NCI-H1105 treated with DMSO at 0.1 percent for 48 hours (cell line): ENCODE data around the gene POLE.

Experiments used
- DNase-seq: peaks from one replicate; lab custom pipeline; 2025; lab: John Stamatoyannopoulos, UW

POLE gene

GRCh38 chr12:132593938-132594358 is 93.2 kb downstream of the POLE start:
- DNase-seq, result no peak

- no peak for DNase-seq
Measured at GRCh38 chr12:132593521-132593920, 93.6 kb downstream of the POLE start.

- DNase-seq, result no peak
Measured at GRCh38 chr12:132593071-132593470, 94.1 kb downstream of the POLE start.

DNA sequence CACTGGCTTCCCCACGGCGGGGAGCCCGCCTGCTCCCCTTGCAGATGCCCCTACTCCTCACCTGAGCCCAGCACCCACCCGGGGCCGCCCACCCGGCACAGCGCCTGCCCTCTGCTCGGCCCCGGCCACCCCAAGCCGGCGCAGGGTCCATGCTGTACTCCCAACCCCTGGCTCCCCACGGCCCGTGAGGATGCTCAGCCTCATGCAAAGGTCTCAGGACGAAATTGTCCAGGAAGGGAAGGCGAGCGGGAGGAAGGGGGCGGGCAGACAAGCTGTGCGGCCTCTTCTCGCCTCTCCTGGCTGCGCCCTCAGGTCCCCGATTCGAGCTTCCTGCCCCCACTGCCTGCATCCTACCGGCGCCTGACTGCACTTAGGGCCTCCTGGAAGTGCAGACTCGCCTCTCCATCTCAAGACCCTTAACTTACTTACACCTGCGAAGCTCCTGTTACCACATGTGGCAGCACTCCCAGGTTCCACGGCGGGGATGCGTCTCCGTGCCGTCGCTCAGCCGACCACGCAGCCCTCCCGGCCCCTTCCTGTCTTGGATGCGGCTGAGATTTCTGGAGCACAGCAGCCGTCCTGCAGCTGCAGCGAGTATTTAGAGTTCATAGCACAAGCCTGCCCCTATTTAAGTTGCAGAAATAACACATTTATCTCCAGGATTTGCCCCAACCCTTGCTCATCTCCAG is 94.7 kb downstream of the POLE start:
- DNase-seq, result no peak

DNA sequence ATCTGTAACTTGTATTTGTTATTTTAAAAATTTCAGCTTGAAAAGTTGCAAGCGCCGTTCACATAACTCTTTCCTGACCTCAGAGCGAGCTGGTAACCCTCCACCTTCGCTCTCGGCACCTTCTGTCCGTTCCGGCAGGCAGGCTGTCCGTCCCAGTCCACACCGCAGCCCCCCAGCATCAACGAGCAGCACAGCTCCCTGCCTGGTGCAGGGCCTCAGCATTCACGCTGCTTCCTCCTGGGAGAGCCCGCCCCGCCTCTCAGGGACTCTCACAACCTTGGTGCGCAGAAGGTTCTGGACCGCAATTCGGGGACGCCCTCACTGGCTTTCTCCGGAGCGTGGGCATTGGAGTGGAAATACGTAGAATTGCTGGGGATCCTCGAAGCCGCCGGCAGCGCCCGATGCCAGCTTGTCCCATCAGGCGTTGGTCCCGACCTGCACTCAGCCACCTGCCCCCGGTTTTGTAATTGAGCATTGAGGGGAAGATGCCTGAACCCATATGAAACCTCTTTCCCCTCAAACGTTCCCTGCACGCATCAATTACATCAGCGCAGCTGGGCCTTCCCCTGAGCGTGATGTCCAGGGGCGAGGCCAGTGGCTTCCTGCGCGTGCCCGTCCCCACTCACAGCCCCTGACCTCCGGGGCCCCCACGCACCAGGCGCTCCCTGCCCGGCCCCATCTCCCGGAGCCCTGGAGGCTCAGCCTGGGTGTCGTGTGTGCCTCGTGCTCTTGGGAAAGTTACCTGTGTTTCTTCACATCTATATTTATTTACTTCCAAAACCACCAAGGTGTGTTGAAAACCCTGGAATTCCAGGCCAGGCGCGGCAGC is 95.8 kb downstream of the POLE start:
- no peak for DNase-seq

GRCh38 chr12:132588821-132589669 is 98.1 kb downstream of the POLE start:
- DNase-seq, result no peak

DNA sequence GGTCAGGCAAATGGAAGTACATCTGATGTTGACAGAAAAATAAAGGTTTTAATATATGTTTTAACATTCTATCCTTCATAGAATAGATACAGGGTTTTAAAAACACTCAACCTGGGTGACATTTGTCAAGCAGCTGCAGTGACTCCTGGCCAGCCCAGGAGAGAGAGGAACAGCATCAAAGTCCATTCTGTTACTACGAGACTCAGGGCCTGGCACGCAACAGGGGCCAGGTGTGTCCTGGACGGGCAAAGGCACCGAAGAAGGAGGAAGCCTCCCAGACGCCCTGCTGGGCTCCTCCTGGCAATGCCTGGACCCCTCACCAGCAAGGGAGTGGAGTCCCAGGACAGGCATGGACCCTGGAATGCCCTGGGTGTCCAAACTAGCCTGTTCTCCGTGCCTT is 98.8 kb downstream of the POLE start:
- DNase-seq, result no peak

DNA sequence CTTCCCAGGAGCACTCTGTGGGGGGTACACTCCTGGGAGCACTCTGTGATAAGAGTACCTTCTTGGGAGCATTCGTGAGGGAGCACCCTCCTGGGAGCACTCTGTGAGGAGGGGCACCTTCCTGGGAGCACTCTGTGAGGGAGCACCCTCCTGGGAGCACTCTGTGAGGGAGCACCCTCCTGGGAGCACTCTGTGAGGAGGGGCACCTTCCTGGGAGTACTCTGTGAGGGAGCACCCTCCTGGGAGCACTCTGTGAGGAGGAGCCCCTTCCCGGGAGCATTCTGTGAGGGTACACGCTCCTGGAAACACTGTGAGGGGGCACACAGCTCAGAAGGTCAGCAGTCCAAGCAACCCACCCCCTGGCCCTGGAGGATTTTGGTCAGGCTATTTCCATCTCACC is 99.4 kb downstream of the POLE start:
- no peak for DNase-seq

DNA sequence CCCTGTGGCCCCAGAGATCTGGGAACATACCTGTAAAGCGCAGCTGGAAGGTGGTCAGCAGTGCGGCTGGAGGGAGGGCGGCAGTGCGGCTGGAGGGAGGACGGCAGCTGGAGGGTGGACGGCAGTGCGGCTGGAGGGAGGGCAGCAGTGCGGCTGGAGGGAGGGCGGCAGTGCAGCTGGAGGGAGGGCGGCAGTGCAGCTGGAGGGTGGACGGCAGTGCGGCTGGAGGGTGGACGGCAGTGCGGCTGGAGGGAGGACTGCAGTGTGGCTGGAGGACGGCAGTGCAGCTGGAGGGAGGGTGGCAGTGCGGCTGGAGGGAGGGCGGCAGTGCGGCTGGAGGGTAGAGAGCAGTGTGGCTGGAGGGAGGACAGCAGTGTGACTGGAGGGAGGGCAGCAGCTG is 100.2 kb downstream of the POLE start:
- DNase-seq, result no peak

GRCh38 chr12:132585177-132585576 is 102.0 kb downstream of the POLE start:
- no peak for DNase-seq

- DNase-seq, result no peak
Measured at GRCh38 chr12:132584429-132584828, 102.7 kb downstream of the POLE start.

DNA sequence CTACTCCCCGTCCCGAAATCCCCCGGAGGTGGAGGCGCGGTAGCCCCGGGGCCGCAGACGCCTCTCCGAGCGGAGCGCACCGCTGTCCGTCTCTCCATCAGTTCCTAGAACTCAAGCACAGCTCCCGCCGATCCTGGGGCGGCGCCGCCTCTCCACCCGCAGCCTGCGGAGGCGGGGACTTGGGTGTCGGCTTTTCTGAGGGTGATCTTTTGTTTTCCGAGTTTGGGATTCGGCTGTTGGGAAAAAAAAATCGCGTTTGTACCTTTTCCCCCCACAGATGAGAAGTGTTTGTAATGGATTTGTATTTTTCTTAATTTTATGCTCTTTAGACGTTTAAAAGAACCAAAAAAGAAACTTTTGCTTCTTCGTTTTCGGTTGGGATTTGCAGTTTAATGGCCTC is 103.4 kb downstream of the POLE start:
- DNase-seq, result no peak

GRCh38 chr12:132583411-132583710 is 103.8 kb downstream of the POLE start:
- DNase-seq, result no peak

GRCh38 chr12:132582582-132583410 is 104.3 kb downstream of the POLE start:
- DNase-seq, result no peak

- DNase-seq, result no peak
Measured at GRCh38 chr12:132582058-132582420, 105.1 kb downstream of the POLE start.

- no peak for DNase-seq
Measured at GRCh38 chr12:132581348-132582057, 105.6 kb downstream of the POLE start.

DNA sequence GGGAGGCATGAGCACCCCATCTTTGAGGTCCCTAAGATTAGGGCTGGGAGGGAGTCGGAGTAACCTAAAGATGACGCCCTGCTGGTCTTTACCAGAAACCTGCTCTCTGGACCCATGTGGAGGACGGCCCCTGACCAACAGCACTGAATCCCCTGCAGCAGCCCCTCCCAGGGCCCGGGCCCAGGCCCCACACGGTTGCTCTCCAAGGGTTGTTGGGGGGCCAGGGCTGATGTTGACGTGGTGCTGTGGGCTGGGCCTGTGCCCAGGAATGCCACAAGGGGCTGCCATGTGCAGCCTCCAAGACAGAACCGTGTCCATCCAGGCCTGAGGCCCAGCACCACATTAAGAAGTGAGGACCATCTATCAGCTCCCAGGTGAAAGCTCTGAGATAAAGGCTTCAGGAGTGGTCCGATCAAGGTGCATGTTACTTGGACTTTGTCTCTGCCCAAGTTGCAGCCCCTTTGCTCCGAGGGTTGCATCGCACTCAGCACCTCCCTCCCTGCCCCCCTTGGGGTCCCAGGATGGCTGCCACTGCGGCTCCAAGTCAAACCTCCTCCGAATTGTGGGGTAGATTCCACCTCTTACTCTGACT is 106.3 kb downstream of the POLE start:
- no peak for DNase-seq

DNA sequence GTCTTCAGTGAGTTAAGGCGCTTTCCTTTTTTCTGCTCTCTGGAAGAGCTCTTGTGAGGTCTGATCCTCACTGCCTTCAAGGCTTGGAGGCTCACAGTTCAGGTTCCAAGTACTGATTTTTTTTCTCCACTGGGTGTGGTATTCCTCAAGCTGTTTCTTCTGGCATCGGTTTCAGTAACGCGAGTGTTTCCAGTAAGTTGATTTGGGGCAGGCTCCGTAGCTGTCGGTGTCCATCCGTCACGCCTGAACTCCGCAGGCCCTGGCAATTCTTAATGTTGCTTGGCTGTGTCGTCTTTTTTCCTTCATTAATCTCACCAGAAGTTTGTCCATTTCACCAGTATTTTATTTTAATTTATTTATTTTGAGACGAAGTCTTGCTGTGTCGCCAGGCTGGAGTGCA is 107.4 kb downstream of the POLE start:
- no peak for DNase-seq

DNA sequence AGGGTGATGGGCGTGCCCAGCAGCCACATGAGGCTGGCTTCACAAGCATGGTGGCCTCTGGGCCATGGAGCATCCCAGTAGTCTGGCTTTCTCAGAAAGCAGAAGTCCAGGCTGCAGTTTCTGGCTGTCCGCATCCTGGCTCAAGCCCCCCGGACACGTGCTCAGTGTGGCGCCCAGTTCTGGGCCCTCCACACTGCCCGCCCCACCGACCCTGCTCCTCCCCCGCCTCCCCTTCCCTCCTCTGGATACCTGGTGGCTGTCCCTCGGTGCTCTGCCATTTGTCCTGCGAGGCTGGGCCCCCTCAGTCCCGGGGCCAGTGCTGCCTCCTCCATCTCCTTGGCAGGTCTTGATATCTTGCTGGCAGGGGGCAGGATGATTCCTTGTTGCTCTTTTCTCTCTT is 108.3 kb downstream of the POLE start:
- no peak for DNase-seq

- no peak for DNase-seq
Measured at GRCh38 chr12:132578118-132578517, 109.0 kb downstream of the POLE start.
